ENCODE measurements around the gene SPIB. TPM values are rescaled to one million over a fixed set of nuclear protein-coding genes. Genes with fewer than 3 reads are reported as not detected.
"Not testable (repeated sequence)": the region's sequence is repeated elsewhere in the genome, so short reads cannot be mapped to it uniquely, and the experiment has no call there.

Gene SPIB
- total RNA-seq, 1 experiment from 2014 or later: 0.43 TPM

DNA sequence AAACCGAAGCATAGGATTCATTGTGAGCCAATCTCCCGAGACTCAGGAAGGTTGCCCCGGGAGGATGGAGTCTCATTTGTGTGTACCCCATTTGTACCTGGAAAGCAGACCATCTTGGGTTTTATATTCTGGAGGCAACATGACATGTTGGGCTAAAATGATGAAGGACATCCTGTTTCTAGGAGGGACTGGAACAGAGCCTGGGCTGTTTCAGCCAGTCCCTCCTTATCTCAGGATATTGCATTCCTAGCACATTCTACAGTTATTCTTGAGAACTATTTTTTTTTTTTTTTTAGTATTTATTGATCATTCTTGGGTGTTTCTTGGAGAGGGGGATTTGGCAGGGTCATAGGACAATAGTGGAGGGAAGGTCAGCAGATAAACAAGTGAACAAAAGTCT, 28.4 kb upstream of the SPIB start:
- DNase-seq (ENCODE audit: low read depth): not testable (repeated sequence)

DNA sequence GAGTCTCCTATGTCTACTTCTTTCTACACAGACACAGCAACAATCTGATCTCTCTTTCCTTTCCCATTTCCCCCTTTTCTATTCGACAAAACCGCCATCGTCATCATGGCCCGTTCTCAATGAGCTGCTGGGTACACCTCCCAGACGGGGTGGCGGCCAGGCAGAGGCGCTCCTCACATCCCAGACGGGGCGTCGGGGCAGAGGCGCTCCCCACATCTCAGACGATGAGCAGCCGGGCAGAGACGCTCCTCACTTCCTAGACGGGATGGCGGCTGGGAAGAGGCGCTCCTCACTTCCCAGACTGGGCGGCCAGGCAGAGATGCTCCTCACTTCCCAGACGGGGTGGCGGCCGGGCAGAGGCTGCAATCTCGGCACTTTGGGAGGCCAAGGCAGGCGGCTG, 27.8 kb upstream of the SPIB start:
- not testable (repeated sequence) for DNase-seq (ENCODE audit: low read depth)

DNA sequence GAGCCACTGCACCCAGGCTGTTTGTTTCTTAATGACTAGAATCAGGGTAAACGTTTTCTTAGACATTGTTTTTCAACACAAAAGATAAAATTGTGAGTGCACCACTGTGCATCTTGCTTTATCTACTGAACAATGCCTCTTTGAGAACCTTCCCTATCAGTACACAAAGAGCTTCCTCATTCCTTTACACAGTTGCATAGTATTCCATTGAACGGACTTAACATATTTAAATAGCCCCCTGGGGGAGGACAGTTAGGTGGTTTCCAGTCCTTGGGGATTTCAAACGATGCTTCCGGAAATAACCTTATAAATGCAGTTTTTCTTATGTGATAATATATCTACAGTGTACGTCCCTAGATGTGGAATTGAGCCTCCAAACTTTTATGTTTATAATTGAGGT, 26.0 kb upstream of the SPIB start:
- no peak for DNase-seq (ENCODE audit: low read depth)

DNA sequence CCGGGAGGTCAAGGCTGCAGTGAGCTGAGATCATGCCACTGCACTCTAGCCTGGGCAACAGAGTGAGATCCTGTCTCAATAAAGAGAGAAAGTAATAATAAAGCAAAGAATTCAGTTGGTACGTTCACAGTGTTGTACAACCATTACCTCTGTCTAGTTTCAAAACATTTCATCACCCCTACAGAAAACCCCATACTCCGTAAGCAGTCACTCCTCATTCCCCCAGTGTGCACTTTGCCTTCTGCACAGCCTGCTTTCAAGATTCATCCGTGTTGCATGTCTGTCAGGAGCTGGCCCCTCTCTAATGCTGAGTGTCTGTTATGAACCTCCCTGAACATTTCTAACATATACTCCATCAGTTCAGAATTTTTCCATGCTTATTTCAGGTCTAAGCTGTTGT, 25.1 kb upstream of the SPIB start:
- DNase-seq (ENCODE audit: low read depth): no peak

DNA sequence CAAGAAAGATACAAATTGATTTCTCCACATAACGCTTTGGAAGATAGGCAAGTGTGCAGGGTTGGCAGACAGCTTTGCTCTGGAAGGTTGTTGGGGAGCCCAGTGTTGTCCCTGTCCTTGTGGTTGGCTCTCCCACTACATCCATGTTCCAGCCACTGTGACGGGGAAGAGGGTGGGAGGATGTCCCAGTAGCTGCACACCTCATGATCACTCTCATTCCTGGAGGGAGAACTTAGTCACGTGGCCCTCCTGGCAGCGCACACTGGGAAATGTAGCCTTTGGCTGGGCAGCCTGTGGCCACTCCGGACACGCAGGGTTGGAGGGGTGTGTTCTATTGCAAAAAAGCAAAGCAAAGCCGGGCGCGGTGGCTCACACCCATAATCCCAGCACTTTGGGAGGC, 24.7 kb upstream of the SPIB start:
- DNase-seq (ENCODE audit: low read depth): no peak

DNA sequence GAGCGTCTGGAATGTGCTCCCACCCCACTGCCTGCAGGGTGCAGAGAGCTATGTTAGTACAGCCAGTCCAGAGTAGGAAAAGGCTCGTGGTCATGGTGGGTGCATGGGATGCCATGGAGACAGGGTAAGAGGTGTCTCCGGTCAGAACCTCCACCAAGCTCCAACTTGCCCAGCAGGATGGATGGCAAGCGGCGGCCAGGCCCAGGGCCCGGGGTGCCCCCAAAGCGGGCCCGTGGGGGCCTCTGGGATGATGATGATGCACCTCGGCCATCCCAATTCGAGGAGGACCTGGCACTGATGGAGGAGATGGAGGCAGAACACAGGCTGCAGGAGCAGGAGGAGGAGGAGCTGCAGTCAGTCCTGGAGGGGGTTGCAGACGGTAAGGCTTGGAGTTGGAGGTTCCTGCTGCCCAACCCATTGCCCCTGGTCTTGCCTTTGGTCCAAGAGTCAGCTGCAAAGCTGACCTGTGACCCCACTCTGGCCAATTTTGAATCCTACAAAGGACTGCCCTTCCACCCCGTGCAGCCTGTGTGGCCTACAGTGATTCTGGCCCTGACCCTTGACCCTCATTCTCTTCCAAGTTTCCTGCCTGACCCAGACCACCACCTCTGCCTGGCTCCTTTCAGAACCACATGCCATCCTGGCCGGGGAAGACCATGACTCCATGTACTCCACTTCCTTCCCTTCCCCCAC, 19.9 kb upstream of the SPIB start:
- no peak for DNase-seq (ENCODE audit: low read depth)

DNA sequence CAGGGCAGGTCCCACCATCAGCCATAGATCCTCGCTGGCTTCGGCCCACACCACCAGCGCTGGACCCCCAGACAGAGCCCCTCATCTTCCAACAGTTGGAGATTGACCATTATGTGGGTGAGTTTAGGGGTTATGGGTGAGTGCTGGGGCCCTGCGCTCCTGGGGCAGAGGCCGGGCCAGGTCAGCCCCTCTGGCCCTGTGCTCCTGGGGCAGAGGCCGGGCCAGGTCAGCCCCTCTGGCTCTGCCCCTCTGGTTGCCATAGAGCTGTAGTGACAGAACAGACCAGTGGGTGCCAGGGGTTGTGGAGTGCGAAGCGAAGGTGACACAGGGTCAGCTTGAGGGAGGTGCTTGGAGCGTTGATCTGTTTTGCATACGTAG, 19.4 kb upstream of the SPIB start:
- DNase-seq (ENCODE audit: low read depth): no peak

DNA sequence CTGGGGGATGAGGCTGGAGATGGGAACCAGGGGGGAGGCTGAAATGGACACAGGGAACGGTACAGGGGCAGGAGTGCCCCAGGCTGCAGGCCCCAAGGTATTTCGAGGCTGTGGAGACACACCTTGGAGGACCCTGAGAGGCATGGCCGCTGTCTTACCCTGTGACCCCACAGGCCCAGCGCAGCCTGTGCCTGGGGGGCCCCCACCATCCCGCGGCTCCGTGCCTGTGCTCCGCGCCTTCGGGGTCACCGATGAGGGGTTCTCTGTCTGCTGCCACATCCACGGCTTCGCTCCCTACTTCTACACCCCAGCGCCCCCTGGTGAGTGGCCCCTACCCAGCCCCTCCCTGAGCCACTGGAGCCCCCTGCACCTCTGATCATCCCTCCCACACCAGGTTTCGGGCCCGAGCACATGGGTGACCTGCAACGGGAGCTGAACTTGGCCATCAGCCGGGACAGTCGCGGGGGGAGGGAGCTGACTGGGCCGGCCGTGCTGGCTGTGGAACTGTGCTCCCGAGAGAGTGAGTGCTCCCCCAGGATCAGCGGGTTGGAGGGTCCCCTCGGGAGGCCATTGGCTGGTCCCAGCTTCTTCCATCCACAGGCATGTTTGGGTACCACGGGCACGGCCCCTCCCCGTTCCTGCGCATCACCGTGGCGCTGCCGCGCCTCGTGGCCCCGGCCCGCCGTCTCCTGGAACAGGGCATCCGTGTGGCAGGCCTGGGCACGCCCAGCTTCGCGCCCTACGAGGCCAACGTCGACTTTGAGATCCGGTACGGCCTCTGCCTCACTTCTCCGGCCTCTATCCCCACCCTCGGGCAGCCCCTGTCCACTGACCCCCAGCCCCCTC, 16.9 kb upstream of the SPIB start:
- DNase-seq (ENCODE audit: low read depth): no peak

DNA sequence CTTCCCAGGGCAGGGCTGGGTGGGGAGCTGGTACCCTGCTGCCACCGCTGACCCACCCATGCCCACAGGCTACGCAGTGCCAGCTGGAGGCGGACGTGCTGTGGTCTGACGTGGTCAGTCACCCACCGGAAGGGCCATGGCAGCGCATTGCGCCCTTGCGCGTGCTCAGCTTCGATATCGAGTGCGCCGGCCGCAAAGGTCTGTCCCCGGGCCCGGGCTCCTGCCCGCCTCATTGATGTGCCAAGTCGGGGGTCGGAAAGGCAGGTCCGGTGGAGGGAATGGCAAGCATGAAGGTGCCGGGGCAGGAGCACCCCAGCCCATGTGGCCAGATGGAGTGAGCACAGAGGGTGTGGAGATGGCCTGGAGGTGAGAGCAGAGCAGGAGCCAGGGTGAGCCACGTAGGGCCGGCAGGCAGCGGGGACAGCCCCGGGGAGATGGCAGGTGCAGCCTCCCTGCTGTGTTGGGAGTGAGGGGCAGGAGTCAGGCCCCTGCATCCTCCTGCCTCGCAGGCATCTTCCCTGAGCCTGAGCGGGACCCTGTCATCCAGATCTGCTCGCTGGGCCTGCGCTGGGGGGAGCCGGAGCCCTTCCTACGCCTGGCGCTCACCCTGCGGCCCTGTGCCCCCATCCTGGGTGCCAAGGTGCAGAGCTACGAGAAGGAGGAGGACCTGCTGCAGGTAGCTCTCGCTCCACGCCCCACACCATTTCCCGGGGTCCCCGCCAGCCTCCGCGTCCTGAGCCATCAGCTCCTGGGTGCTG, 16.0 kb upstream of the SPIB start:
- DNase-seq (ENCODE audit: low read depth): no peak

DNA sequence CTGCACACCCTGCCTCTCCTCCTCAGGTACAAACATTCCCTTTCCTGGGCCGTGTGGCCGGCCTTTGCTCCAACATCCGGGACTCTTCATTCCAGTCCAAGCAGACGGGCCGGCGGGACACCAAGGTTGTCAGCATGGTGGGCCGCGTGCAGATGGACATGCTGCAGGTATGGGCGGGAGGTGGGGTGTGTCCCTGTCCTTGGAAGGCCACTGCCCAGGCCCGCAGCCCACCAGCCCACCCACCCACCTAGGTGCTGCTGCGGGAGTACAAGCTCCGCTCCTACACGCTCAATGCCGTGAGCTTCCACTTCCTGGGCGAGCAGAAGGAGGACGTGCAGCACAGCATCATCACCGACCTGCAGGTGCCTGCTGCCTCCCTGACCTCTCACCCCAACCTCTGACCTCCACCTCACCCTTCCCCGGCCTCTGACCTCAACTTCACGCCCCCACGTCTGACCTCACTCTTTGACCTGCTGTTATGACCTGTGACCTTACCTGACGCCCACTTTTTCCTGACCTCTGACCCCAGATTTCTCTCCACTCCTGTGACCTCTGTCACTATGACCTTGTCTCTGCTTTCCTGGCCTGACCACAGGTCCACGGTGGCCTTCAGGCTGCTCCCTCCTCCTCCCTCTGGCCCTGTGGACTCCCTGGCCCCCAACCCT, 12.4 kb upstream of the SPIB start:
- DNase-seq (ENCODE audit: low read depth): no peak

DNA sequence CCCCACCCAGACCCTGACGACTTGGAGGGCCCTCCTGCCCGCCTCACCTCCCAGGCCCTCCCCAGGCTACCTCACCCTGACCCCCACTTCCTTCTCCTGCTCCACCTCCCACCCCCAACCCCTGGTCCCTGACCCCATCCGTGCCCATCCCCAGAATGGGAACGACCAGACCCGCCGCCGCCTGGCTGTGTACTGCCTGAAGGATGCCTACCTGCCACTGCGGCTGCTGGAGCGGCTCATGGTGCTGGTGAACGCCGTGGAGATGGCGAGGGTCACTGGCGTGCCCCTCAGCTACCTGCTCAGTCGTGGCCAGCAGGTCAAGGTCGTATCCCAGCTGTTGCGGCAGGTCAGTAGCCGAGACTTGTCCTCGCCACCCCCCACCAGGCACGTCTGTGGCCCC, 11.9 kb upstream of the SPIB start:
- DNase-seq (ENCODE audit: low read depth): no peak

DNA sequence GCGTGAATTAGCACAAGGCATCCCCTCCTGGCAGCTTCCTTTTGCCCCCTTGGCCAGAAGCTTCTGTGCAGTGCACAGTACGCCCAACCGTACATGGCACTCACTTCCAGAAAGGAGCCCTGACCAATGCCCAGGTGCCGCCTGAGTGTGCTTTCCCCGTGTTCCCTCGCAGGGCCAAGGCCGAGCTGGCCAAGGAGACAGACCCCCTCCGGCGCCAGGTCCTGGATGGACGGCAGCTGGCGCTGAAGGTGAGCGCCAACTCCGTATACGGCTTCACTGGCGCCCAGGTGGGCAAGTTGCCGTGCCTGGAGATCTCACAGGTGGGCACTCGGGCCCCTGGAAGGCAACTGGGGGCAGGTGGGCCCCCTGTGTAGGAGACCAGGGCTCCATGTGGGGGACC, 9.4 kb upstream of the SPIB start:
- no peak for DNase-seq (ENCODE audit: low read depth)

DNA sequence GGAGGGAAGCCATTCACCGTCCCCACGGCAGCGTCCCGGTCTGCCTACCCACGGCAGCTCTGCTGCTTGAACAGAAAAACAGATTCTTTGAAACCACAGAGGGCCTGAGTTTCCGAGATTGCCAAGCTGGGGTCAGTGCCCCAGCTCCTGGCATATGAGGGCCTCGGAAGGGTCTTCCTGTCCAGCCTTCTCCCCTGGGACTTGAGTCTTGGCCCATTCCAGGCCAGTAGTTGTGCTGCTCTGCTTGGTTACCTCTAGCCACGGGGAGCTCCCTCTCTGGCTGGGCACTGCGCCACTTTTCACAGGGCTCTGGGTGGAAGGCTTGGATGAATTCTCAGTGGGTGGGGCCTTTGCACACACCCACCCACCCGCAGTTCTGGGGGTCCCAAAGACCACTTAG, 8.6 kb upstream of the SPIB start:
- DNase-seq (ENCODE audit: low read depth): no peak

DNA sequence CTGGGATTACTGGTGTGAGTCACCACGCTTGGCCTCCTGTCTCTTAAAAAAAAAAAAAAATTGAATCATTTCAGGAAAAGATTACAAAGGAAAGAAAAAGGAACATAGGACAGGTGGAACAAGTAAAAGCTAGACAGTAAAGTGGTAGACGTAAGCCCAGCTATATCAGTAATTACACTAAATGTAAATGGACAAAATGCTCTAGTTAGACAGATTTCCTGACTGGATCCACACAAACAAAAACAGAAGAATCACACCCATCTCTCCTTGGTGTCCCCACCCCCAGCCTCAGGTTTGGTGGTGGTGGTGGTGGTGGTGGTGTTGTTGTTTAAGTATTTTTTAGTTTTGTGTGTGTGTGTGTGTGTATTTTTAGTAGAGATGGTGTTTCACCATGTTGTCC, 6.3 kb upstream of the SPIB start:
- DNase-seq (ENCODE audit: low read depth): no peak

DNA sequence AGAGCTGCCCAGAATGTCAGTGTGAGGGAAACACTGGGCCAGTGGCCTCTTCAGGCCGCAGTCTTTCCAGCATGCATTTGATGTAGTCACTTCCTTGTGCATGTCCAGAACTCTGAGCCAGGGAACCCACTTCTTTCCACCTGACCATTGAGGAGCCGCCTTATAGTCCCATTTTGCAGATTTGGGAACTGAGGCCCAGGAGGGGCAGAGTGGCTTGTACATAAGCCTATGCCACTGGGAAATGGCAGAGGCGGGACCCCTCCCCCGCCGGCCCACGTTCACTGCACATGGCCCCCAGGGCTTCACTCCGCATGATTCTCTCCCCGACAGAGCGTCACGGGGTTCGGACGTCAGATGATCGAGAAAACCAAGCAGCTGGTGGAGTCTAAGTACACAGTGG, 5.6 kb upstream of the SPIB start:
- no peak for DNase-seq (ENCODE audit: low read depth)

DNA sequence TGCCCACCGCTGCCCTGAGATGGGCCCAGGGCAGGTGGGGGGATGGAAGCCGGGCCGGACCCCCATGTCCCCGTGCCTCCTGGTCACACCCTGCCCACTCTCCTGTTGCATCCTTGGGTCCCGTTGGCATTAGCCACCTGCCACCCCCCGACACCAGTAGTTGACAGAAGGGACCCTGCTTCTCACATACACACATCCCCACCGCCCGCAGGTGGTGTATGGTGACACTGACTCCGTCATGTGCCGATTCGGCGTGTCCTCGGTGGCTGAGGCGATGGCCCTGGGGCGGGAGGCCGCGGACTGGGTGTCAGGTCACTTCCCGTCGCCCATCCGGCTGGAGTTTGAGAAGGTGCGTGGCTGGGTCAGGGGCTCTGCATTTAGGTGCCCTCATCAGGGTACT, 5.2 kb upstream of the SPIB start:
- no peak for DNase-seq (ENCODE audit: low read depth)

DNA sequence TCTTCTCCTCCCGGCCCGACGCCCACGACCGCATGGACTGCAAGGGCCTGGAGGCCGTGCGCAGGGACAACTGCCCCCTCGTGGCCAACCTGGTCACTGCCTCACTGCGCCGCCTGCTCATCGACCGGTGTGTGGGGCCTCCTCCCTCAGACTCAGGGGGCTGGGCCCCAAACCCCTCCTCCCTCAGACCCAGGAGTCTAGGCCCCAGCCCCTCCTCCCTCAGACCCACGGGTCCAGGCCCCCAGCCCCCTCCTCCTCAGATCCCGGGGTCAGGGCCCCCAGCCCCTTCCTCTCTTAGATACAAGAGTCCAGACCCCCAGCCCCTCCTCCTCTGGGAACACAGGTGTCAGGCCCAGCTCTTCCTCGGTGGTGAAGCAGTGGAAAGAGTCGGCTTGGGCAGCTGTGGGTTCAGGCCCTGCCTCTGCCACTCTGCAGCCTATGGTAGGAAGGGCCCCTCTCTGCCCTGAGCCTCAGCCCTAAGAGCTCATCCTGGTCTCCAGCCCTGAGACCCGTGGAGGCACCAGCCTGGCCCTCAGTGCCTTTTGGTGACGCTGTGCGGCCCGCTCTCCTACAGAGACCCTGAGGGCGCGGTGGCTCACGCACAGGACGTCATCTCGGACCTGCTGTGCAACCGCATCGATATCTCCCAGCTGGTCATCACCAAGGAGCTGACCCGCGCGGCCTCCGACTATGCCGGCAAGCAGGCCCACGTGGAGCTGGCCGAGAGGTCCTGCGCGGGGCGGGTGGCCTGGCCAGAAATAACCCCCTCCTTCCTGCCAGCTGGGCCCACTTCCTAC, 3.7 kb upstream of the SPIB start:
- DNase-seq (ENCODE audit: low read depth): no peak

DNA sequence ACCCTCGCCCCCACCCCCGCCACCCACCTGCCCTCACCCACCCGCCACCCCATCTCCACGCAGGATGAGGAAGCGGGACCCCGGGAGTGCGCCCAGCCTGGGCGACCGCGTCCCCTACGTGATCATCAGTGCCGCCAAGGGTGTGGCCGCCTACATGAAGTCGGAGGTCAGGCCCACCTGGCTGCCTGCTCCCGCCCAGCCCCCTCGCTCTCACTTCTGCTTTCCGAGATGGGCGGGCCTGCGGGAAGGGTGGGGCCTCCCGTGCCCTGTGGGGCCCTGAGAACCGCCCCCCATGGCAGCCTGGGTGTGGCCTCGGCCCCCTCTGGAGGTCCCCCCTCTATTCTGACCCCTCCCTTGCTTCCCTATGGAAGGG, 3.1 kb upstream of the SPIB start:
- no peak for DNase-seq (ENCODE audit: low read depth)

DNA sequence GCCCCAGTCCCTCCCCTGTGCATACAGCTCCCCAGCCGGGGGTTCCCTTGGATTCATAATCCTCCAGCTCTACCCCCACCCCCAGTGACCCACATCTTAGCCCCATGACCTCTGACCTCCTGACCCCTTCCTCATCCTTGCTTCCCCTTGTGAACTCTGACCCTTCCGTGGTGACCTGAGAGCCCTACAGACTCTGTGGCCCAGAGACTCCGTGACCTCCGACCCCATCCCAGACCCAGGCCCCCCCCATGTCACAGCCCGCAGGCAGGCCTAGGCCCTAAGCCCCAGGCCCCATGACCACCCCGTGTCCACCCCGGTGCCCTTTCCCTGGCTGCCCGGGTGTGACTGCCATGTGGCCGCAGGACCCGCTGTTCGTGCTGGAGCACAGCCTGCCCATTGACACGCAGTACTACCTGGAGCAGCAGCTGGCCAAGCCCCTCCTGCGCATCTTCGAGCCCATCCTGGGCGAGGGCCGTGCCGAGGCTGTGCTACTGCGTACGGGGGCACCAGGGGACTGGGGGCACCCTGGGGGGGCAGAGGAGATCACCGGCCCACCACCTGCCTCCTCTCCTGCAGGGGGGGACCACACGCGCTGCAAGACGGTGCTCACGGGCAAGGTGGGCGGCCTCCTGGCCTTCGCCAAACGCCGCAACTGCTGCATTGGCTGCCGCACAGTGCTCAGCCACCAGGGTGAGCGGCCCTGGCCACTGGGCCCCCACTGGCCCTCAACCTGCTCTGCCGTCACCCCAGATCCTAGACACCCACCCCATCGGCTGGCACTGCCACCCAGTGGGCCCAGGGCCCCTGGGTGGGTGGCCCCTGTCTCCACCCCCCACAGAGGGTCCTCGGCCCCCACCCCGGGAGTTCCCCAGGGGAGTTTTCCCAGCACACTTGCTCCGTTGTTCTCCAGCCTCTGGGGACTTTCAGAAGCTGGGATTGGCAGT, 2.4 kb upstream of the SPIB start:
- DNase-seq (ENCODE audit: low read depth): no peak

Measured in HT1080 (cell line).